ENCODE data around the gene KLF15. TPM values are rescaled to one million over a fixed set of nuclear protein-coding genes. Genes with fewer than 3 reads are reported as not detected.

The KLF15 gene
- total and polyA plus RNA-seq, 7 experiments from 2014 or later = 0.57 to 0.81 TPM; not detected in 5

- H3K27ac Mint-ChIP-seq = no peak overlapping the region
- H3K36me3 Mint-ChIP-seq = peaks cover 0 to 15% (median 3%) of the 10 kb centered on the region in 5 donors
- Histone ChIP-seq H3K9me3 (ENCODE audit: control insufficient read depth in 2 of 3, low read length in 3 of 3) (peaks cover 0 to 4% (median 0%) of the 10 kb centered on the region in 3 experiments), H3K27me3 (ENCODE audit: control insufficient read depth in 2 of 2, insufficient read depth in 2 of 2, low read length in 2 of 2) (no peaks in the 10 kb centered on the region), H3K4me3 (ENCODE audit: low read length) (no peak overlapping the region), H3K36me3 (ENCODE audit: control insufficient read depth in 2 of 3, insufficient read depth in 3 of 3, low read length in 3 of 3) (no peaks in the 10 kb centered on the region), H3K27ac (ENCODE audit: low read depth, low read length) (no peak overlapping the region), H3K4me1 (ENCODE audit: control insufficient read depth in 2 of 2, insufficient read depth in 2 of 2, low read length in 2 of 2) (no peaks in the 10 kb centered on the region)
- ATAC-seq (no peak), DNase-seq (no peak)
- ChIA-PET CTCF (no interaction called here), POLR2A (no interaction called here)
- intact Hi-C loops (cut with micrococcal nuclease) = no loop called here
- H3K27me3 Mint-ChIP-seq = peaks cover 5 to 25% (median 18%) of the 10 kb centered on the region in 5 donors
- H3K4me1 Mint-ChIP-seq = no peaks in the 10 kb centered on the region
- peaks cover 2 to 35% (median 19%) of the 10 kb centered on the region in 11 donors for H3K9me3 Mint-ChIP-seq
- no peak overlapping the region for H3K4me3 Mint-ChIP-seq
These were observed 53.9 kb downstream of the KLF15 start for GRCh38 chr3:126303272-126303671.

DNA sequence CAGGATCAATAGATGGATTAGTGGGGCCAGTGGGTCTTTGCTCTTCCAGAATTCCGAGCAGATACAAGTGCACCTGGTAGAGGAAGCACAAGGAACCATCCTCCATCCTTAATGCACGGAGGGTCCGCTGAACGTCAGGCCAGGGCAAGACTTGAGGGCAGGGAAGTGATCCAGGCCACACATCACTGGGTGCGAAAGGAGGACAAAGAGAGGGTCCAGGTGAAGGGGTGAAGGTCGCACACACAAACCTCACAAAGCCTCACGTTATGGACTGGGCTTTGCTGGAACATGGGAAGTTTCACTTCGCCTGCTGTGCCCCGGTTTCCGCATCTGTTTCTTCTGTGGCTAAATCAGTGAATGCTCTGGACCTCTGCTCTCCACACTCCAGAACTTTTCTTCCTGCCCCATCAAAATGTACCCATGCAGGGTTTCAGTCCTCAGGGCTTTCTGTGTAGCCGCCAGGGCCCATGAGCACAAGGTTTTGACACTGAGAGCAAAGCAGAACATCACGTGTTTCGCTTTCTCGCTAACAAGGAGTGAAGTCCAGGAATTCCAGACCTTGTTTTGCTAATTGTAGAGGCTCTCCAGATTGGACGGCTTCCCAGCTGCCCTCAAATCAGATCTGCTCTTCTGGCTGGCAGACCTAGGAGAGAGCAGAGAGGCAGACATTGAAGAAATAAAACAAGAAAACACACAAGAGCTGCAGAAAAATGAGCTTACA lies 56.3 kb downstream of the KLF15 start:
- no peak for DNase-seq
- POLR2A ChIA-PET = no interaction called here
- Histone ChIP-seq H3K9me3 (ENCODE audit: control insufficient read depth in 2 of 3, low read length in 3 of 3) (peaks cover 0 to 4% (median 0%) of the 10 kb centered on the region in 3 experiments), H3K4me1 (ENCODE audit: control insufficient read depth in 2 of 2, insufficient read depth in 2 of 2, low read length in 2 of 2) (no peaks in the 10 kb centered on the region), H3K27ac (ENCODE audit: low read depth, low read length) (no peak overlapping the region), H3K36me3 (ENCODE audit: control insufficient read depth in 2 of 3, insufficient read depth in 3 of 3, low read length in 3 of 3) (no peaks in the 10 kb centered on the region), H3K4me3 (ENCODE audit: low read length) (no peak overlapping the region), H3K27me3 (ENCODE audit: control insufficient read depth in 2 of 2, insufficient read depth in 2 of 2, low read length in 2 of 2) (no peaks in the 10 kb centered on the region)
- Mint-ChIP-seq H3K27ac (no peak overlapping the region), H3K4me1 (no peaks in the 10 kb centered on the region), H3K9me3 (peaks cover 2 to 35% (median 19%) of the 10 kb centered on the region in 11 donors), H3K36me3 (peaks cover 0 to 15% (median 3%) of the 10 kb centered on the region in 5 donors), H3K27me3 (peaks cover 5 to 21% (median 18%) of the 10 kb centered on the region in 5 donors), H3K4me3 (no peak overlapping the region)
- no peak for ATAC-seq
- intact Hi-C loops (cut with micrococcal nuclease) = no loop called here
- CTCF ChIA-PET = no interaction called here

DNA sequence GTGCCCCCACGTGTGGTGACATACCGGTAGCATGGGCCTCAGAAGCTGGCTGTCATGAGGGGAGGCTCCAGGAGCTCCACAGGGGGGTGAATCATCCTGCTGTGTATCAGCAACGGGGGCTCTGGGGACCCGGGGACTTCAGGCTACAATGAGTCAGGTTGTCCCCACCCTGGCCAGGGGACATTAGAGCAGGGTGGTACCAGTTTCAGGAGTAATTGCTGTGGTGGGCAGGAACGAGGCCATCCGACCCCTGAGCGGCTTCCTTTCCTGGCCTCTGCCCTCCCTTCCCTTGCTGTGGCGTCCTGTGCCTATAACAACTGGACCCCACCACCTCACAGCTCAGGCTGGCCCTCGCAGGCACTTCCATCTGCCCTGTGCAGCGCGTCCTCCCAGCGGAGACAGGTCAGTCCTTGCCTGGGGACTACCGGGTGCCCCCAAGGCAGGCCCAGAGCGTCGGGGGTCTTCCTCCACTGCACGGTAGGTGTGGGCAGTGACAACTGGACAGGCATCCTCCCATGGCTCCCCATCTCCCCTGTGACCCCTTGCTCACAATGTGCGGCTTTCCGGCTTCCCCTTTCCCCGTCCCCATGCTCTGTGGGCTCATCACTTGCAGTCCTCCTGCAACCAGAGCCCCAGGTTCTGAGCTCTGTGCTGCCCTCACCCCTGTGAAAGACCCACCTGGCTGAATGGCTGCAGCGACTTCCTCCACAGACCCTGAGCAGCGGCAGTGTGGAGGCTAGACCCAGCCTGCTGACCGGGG lies 57.0 kb downstream of the KLF15 start:
- H3K4me1 Mint-ChIP-seq = no peaks in the 10 kb centered on the region
- peaks cover 5 to 19% (median 16%) of the 10 kb centered on the region in 5 donors for H3K27me3 Mint-ChIP-seq
- peaks cover 2 to 30% (median 19%) of the 10 kb centered on the region in 11 donors for H3K9me3 Mint-ChIP-seq
- CTCF ChIA-PET = no interaction called here
- no peaks in the 10 kb centered on the region for H3K27me3 ChIP-seq (ENCODE audit: control insufficient read depth in 2 of 2, insufficient read depth in 2 of 2, low read length in 2 of 2)
- no peak overlapping the region for H3K4me3 ChIP-seq (ENCODE audit: low read length)
- intact Hi-C loops (cut with micrococcal nuclease) = no loop called here
- H3K4me1 ChIP-seq (ENCODE audit: control insufficient read depth in 2 of 2, insufficient read depth in 2 of 2, low read length in 2 of 2) = no peaks in the 10 kb centered on the region
- DNase-seq (no peak), ATAC-seq (no peak)
- POLR2A ChIA-PET = no interaction called here
- peaks cover 0 to 15% (median 3%) of the 10 kb centered on the region in 5 donors for H3K36me3 Mint-ChIP-seq
- no peak overlapping the region for H3K4me3 Mint-ChIP-seq
- H3K9me3 ChIP-seq (ENCODE audit: control insufficient read depth in 2 of 3, low read length in 3 of 3) = peaks cover 0 to 4% (median 0%) of the 10 kb centered on the region in 3 experiments
- no peaks in the 10 kb centered on the region for H3K36me3 ChIP-seq (ENCODE audit: control insufficient read depth in 2 of 3, insufficient read depth in 3 of 3, low read length in 3 of 3)
- no peak overlapping the region for H3K27ac Mint-ChIP-seq
- H3K27ac ChIP-seq (ENCODE audit: low read depth, low read length) = no peak overlapping the region

- Mint-ChIP-seq H3K27ac (no peak overlapping the region), H3K27me3 (peaks cover 6 to 27% (median 16%) of the 10 kb centered on the region in 5 donors), H3K9me3 (peaks cover 0 to 5% (median 0%) of the 10 kb centered on the region in 11 donors), H3K4me1 (no peaks in the 10 kb centered on the region), H3K4me3 (no peak overlapping the region), H3K36me3 (peaks cover 0 to 4% (median 0%) of the 10 kb centered on the region in 5 donors)
- intact Hi-C loops (cut with micrococcal nuclease) = no loop called here
- POLR2A ChIA-PET = no interaction called here
- DNase-seq (no peak), ATAC-seq (no peak)
- Histone ChIP-seq H3K36me3 (ENCODE audit: control insufficient read depth in 2 of 3, insufficient read depth in 3 of 3, low read length in 3 of 3) (no peaks in the 10 kb centered on the region), H3K4me3 (ENCODE audit: low read length) (no peak overlapping the region), H3K27me3 (ENCODE audit: control insufficient read depth in 2 of 2, insufficient read depth in 2 of 2, low read length in 2 of 2) (peaks cover 0 to 3% of the 10 kb centered on the region in 2 donors), H3K9me3 (ENCODE audit: control insufficient read depth in 2 of 3, low read length in 3 of 3) (no peaks in the 10 kb centered on the region), H3K4me1 (ENCODE audit: control insufficient read depth in 2 of 2, insufficient read depth in 2 of 2, low read length in 2 of 2) (no peaks in the 10 kb centered on the region), H3K27ac (ENCODE audit: low read depth, low read length) (no peak overlapping the region)
- CTCF ChIA-PET = no interaction called here
These were observed 61.7 kb downstream of the KLF15 start for GRCh38 chr3:126295407-126295939.

DNA sequence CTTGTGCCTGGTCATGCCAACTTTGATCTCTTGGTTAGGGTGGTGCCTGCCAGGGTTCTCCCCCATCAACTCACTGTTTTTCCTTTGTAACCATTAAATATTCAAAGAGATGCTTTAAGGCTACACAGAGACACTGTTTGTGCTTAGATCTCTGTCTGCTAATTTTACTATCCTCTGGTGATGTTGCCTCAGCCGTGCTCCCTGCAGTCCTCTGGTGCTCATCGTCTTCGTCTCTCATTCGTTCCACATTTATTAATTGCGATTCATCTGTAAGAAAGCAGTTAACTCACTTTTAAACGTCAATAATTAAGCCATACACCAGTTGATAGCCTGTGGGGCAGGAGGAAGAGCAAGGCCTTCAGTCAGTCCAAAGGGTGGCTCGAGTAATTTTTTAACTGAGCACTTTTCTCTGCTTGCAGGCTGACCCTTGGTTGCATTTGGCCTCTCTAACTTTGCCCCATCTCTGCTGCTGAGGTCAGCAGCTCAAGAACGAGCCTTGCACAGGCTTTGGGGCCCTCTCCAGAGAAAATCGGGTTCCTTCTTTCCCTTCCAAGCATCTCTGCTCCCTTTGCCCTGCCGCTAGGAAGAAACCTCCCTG lies 62.9 kb downstream of the KLF15 start:
- no peaks in the 10 kb centered on the region for H3K4me1 ChIP-seq (ENCODE audit: control insufficient read depth in 2 of 2, insufficient read depth in 2 of 2, low read length in 2 of 2)
- ATAC-seq (no peak), DNase-seq (no peak)
- H3K27me3 Mint-ChIP-seq = peaks cover 16 to 38% (median 27%) of the 10 kb centered on the region in 5 donors
- H3K36me3 ChIP-seq (ENCODE audit: control insufficient read depth in 2 of 3, insufficient read depth in 3 of 3, low read length in 3 of 3) = no peaks in the 10 kb centered on the region
- intact Hi-C loops (cut with micrococcal nuclease) = no loop called here
- peaks cover 0 to 4% (median 0%) of the 10 kb centered on the region in 5 donors for H3K36me3 Mint-ChIP-seq
- no peak overlapping the region for H3K4me3 Mint-ChIP-seq
- no peak overlapping the region for H3K27ac ChIP-seq (ENCODE audit: low read depth, low read length)
- H3K27ac Mint-ChIP-seq = no peak overlapping the region
- H3K27me3 ChIP-seq (ENCODE audit: control insufficient read depth in 2 of 2, insufficient read depth in 2 of 2, low read length in 2 of 2) = peaks cover 0 to 3% of the 10 kb centered on the region in 2 donors
- no peak overlapping the region for H3K4me3 ChIP-seq (ENCODE audit: low read length)
- H3K9me3 ChIP-seq (ENCODE audit: control insufficient read depth in 2 of 3, low read length in 3 of 3) = no peaks in the 10 kb centered on the region
- CTCF ChIA-PET = no interaction called here
- H3K4me1 Mint-ChIP-seq = peaks cover 0 to 1% (median 0%) of the 10 kb centered on the region in 7 donors
- peaks cover 0 to 5% (median 0%) of the 10 kb centered on the region in 11 donors for H3K9me3 Mint-ChIP-seq
- POLR2A ChIA-PET = no interaction called here

DNA sequence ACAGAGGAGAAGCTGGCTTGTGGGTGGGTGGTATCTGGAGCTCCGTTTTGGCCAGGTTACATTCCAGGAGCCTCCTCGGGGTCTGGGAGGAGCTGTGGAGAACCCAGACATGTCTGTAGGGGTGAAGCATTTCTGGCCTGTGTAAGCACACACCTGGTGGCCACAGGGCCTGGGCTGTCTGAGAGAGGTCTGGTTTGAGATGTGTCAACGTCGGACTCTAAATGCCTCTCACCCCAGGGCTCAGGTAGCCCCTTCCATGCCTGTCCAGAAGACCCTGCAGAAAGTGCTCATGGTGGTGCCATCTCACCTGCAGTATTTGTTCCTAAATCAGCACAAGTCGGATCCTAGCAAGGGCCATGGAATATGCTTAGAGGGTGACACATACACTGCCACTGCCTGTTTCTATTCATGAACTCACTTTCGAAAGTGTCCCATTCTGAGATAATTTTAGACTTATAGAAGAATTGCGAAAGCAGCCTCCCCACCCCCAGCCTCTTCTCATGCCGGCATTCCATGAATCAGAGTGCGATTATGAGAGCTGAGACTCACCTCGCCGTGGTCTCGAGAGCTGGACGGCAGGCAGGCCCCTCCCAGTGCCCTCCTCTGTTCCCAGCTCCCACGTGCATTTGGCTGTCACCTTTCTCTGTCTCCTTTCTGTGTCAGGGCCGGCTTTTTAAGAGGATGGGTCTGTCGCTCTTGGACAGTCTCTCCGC lies 63.7 kb downstream of the KLF15 start:
- Mint-ChIP-seq H3K36me3 (peaks cover 0 to 4% (median 0%) of the 10 kb centered on the region in 5 donors), H3K4me3 (no peak overlapping the region), H3K9me3 (peaks cover 0 to 4% (median 0%) of the 10 kb centered on the region in 11 donors), H3K27ac (no peak overlapping the region), H3K4me1 (peaks cover 0 to 1% (median 0%) of the 10 kb centered on the region in 7 donors), H3K27me3 (peaks cover 16 to 45% (median 32%) of the 10 kb centered on the region in 5 donors)
- DNase-seq (no peak), ATAC-seq (no peak)
- no peaks in the 10 kb centered on the region for H3K4me1 ChIP-seq (ENCODE audit: control insufficient read depth in 2 of 2, insufficient read depth in 2 of 2, low read length in 2 of 2)
- CTCF ChIA-PET = no interaction called here
- H3K36me3 ChIP-seq (ENCODE audit: control insufficient read depth in 2 of 3, insufficient read depth in 3 of 3, low read length in 3 of 3) = no peaks in the 10 kb centered on the region
- H3K27ac ChIP-seq (ENCODE audit: low read depth, low read length) = no peak overlapping the region
- H3K4me3 ChIP-seq (ENCODE audit: low read length) = no peak overlapping the region
- H3K27me3 ChIP-seq (ENCODE audit: control insufficient read depth in 2 of 2, insufficient read depth in 2 of 2, low read length in 2 of 2) = peaks cover 0 to 3% of the 10 kb centered on the region in 2 donors
- no peaks in the 10 kb centered on the region for H3K9me3 ChIP-seq (ENCODE audit: control insufficient read depth in 2 of 3, low read length in 3 of 3)
- POLR2A ChIA-PET = no interaction called here
- intact Hi-C loops (cut with micrococcal nuclease) = no loop called here
